IMR-90 (cell line): Measurements from ENCODE around the gene RNF224. TPM values are rescaled to one million over a fixed set of nuclear protein-coding genes. Genes with fewer than 3 reads are reported as not detected.

Source experiments
- ATAC-seq: fragments of 200-7000 bp; cut with Tn5 transposase; 2 replicates; pipeline ENCODE4 v1.9.1; 2020; ENCODE audit warnings: low read depth, mild to moderate bottlenecking, moderate library complexity
- BruUV-seq: library from RNA; stranded (reverse); fragments of 400-500 nt; replicated peaks from 2 replicates; lab custom pipeline; 2021; lab: Mats Ljungman, UMichigan
- CTCF ChIA-PET: fragments of 300-600 bp; formaldehyde crosslinking; extraction: SDS; loops from one replicate; lab custom pipeline; 2021; ENCODE audit warnings: antibody characterized with exemption; lab: Yijun Ruan, JAX
- POLR2A ChIA-PET: fragments of 300-600 bp; sonication (Branson Sonifier 250); formaldehyde crosslinking; loops from one replicate; lab custom pipeline; 2022; ENCODE audit warnings: antibody characterized with exemption; ENCODE audit not compliant: unreplicated experiment; lab: Charles Lee
- DNase-seq: peaks from one replicate; pipeline ENCODE4 v3.0.0; 2013
- H2AFZ ChIP-seq: replicated peaks from 2 replicates; pipeline ENCODE3; 2013; ENCODE audit warnings: low read length, mild to moderate bottlenecking; ENCODE audit not compliant: poor library complexity
- H2AK5ac ChIP-seq: 2 replicates; pipeline ENCODE4 v1.6.1; 2013; ENCODE audit warnings: low read depth, low read length, inconsistent platforms
- H2AK9ac ChIP-seq: replicated peaks from 2 replicates; pipeline ENCODE3; 2013; ENCODE audit warnings: mild to moderate bottlenecking, low read depth, low read length, moderate library complexity; ENCODE audit not compliant: poor library complexity
- H2BK120ac ChIP-seq: 2 replicates; pipeline ENCODE4 v1.6.1; 2013; ENCODE audit warnings: low read depth, low read length, inconsistent platforms
- H2BK15ac ChIP-seq: 3 replicates; pipeline ENCODE4 v1.6.1; 2013; ENCODE audit warnings: low read depth, low read length, inconsistent platforms
- H2BK20ac ChIP-seq: 2 replicates; pipeline ENCODE4 v1.6.1; 2013; ENCODE audit warnings: low read depth, mild to moderate bottlenecking, inconsistent platforms, low read length, moderate library complexity
- H2BK5ac ChIP-seq: 2 replicates; pipeline ENCODE4 v1.6.1; 2013; ENCODE audit warnings: mild to moderate bottlenecking, low read depth, low read length, inconsistent platforms; ENCODE audit not compliant: poor library complexity, severe bottlenecking
- H3K14ac ChIP-seq: replicated peaks from 2 replicates; pipeline ENCODE4 v1.6.1; 2013; ENCODE audit warnings: low read depth, low read length, inconsistent platforms
- H3K18ac ChIP-seq: 2 replicates; pipeline ENCODE4 v1.6.1; 2013; ENCODE audit warnings: low read depth, low read length, control low read depth
- H3K23ac ChIP-seq: 2 replicates; pipeline ENCODE4 v1.6.1; 2013; ENCODE audit warnings: low read depth, low read length, inconsistent platforms
- H3K27ac ChIP-seq: 2 replicates; pipeline ENCODE4 v1.5.1; 2013; ENCODE audit warnings: mild to moderate bottlenecking, control low read depth, low read length; ENCODE audit not compliant: insufficient read depth
- H3K27me3 ChIP-seq: 2 replicates; pipeline ENCODE4 v1.6.1; 2013; ENCODE audit warnings: low read length; ENCODE audit not compliant: control insufficient read depth, insufficient read depth
- H3K36me3 ChIP-seq: 2 replicates; pipeline ENCODE4 v1.6.1; 2013; ENCODE audit warnings: low read length, mixed read lengths; ENCODE audit not compliant: control insufficient read depth, insufficient read depth
- H3K4ac ChIP-seq: 2 replicates; pipeline ENCODE4 v1.6.1; 2013; ENCODE audit warnings: low read depth, low read length, inconsistent platforms
- H3K4me1 ChIP-seq: 2 replicates; pipeline ENCODE4 v1.6.1; 2013; ENCODE audit warnings: low read length, mixed read lengths; ENCODE audit not compliant: control insufficient read depth, insufficient read depth
- H3K4me2 ChIP-seq: 2 replicates; pipeline ENCODE4 v1.6.1; 2013; ENCODE audit warnings: low read depth, mild to moderate bottlenecking, control low read depth, low read length, moderate library complexity
- H3K4me3 ChIP-seq: 2 replicates; pipeline ENCODE4 v1.5.1; 2013; ENCODE audit warnings: low read depth, mild to moderate bottlenecking, control low read depth, low read length, moderate library complexity; ENCODE audit not compliant: insufficient read depth
- H3K56ac ChIP-seq: 2 replicates; pipeline ENCODE4 v1.6.1; 2013; ENCODE audit warnings: low read length, inconsistent platforms; ENCODE audit not compliant: insufficient read depth; ENCODE audit errors: extremely low read depth
- H3K79me1 ChIP-seq, 2 experiments: 2 replicates each; pipeline ENCODE4 v1.6.1; 2013; ENCODE audit warnings: low read length in 2 of 2, inconsistent platforms in 1 of 2, low read depth in 1 of 2
- H3K9ac ChIP-seq: 2 replicates; pipeline ENCODE4 v1.6.1; 2013; ENCODE audit warnings: low read depth, low read length, control low read depth
- H3K9me1 ChIP-seq: 2 replicates; pipeline ENCODE4 v1.6.1; 2013; ENCODE audit warnings: low read length, inconsistent platforms; ENCODE audit not compliant: insufficient read depth
- H3K9me3 ChIP-seq: 2 replicates; pipeline ENCODE4 v1.6.1; 2013; ENCODE audit warnings: low read length; ENCODE audit not compliant: control insufficient read depth, insufficient read depth
- H4K20me1 ChIP-seq: 2 replicates; pipeline ENCODE4 v1.6.1; 2013; ENCODE audit warnings: low read length, inconsistent platforms; ENCODE audit not compliant: insufficient read depth
- H4K5ac ChIP-seq: 2 replicates; pipeline ENCODE4 v1.6.1; 2013; ENCODE audit warnings: mild to moderate bottlenecking, low read depth, low read length, control low read depth
- H4K8ac ChIP-seq, 2 experiments: 2 replicates each; pipeline ENCODE4 v1.6.1; 2013; ENCODE audit warnings: low read depth in 2 of 2, low read length in 2 of 2, control low read depth in 1 of 2, inconsistent platforms in 1 of 2
- H4K91ac ChIP-seq: 2 replicates; pipeline ENCODE4 v1.6.1; 2013; ENCODE audit warnings: low read depth, low read length, inconsistent platforms; ENCODE audit not compliant: insufficient read depth
- FOS ChIP-seq: fragments of 150-350 bp; IDR thresholded peaks from 2 replicates; pipeline ENCODE4 v1.6.1; 2016; ENCODE audit warnings: low read depth, low read length
- MAFK ChIP-seq: IDR thresholded peaks from 2 replicates; pipeline ENCODE4 v1.6.1; 2012; ENCODE audit warnings: low read depth, low read length, improper control_type of control experiment
- MAZ ChIP-seq: IDR thresholded peaks from 2 replicates; pipeline ENCODE4 v1.6.1; 2012; ENCODE audit warnings: low read depth, mild to moderate bottlenecking, low read length, improper control_type of control experiment, moderate library complexity, borderline replicate concordance
- POLR2A ChIP-seq: IDR thresholded peaks from 2 replicates; pipeline ENCODE4 v1.6.1; 2012; ENCODE audit warnings: mild to moderate bottlenecking, low read depth, low read length
- RFX5 ChIP-seq: IDR thresholded peaks from 2 replicates; pipeline ENCODE4 v1.8.0; 2012; ENCODE audit warnings: low read depth, mild to moderate bottlenecking, low read length, moderate library complexity
- WGBS, 2 experiments: methylation state at CpG; one replicate each; pipeline versions ENCODE4 v1.1.5 to v1.1.7; 2013; ENCODE audit warnings: missing lambda C conversion rate in 2 of 2; ENCODE audit not compliant: insufficient read length in 1 of 2; ENCODE audit errors: extremely low coverage in 2 of 2; 5-methylcytosine and 5-hydroxymethylcytosine counted together
- dilution Hi-C: fragments of 300-500 bp; cut with HindIII; formaldehyde crosslinking; loops from one replicate; pipeline ENCODE4 v1.14.3; 2018; ENCODE audit warnings: low sequenced_read_pairs; ENCODE audit not compliant: unreplicated experiment
- in situ Hi-C: fragments of 300-500 bp; cut with MboI; formaldehyde crosslinking; loops from 3 replicates; pipeline ENCODE4 v1.14.3; 2019; ENCODE audit warnings: low sequenced_read_pairs, inconsistent platforms, mixed read lengths
- intact Hi-C: fragments of 100-400 bp; cut with micrococcal nuclease; formaldehyde crosslinking; loops from 2 replicates; pipeline ENCODE4 v1.10.0; 2022
- polyA plus RNA-seq, 3 experiments: library from polyadenylated mRNA; depleted of rRNA; stranded (reverse); fragments of >200 nt; gene quantifications; 2 replicates each; pipeline ENCODE4 v1.2.3, GENCODE V29; 2012; ENCODE audit warnings: low replicate concordance in 1 of 3
- total RNA-seq: library from RNA; depleted of rRNA; stranded (reverse); fragments of >200 nt; gene quantifications from 2 replicates; pipeline ENCODE4 v1.2.3, GENCODE V29; 2012
- TF ChIP-seq, protein P1 (sequence below): fragments of 150-350 bp; IDR thresholded peaks from 2 replicates; pipeline ENCODE4 v1.6.1; 2017; ENCODE audit warnings: mild to moderate bottlenecking, antibody characterized with exemption, low read length, low read depth

Gene RNF224
- total and polyA plus RNA-seq, 2 of the 4 experiments (the other 2 are of a cell fraction) = not detected

DNA sequence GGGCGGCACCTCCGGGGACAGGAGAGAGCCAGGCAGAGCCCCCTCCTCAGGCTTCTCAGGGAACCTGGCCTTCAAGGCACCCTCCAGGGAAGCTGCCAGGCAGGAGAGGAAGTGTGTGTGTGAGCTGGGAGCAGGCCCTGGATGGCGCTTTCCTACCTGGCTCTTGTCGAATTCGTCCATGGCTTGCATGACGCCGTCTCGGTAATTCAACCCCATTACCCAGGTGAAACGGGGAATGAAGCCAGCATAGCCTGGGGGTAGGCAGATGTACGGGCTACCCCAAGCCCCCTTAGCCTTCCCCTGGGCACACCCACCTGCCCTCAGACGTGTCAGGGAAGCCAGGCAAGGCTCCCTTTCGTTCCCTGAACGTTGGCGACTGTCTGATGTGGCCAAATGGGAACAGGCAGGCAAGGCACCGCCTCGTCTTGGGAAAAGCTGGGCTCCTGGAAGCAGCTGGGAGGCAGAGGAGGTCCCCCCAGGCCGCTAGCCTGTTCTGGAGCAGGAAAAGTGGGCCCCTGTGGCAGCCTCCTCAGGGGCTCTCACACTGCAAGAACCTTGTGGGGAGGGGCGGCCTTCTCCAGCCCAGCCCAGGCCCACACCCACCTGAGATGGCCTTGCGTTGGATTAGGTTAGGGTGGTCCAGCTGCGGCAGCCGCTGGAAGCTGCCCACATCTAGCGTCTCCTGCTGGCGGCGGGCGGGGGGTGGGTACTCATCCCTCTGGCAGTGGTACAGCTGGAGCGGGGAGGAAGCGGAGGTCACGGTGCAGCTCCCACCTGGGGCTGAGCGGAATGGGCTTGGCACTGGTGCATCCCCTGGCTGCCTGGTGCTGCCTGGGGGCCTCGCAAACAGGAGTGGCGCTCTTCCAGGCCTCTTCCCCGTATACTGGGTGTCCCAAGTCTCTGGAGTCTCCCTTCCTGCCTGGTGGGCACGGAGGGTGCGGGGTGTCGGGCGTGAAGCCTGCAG is 17.5 kb downstream of the RNF224 start:
- Histone ChIP-seq H3K4me1 (peaks cover 7% of the 10 kb centered on the region; the same call in 1 of the 2 replicates), H3K56ac (no peak overlapping the region), H2BK20ac (no peak overlapping the region), H3K36me3 (peaks cover 19% of the 10 kb centered on the region), H3K9me1 (peaks cover 4% of the 10 kb centered on the region), H3K23ac (0 out of 2 replicates have a peak overlapping the region, but pooled peaks have one; percentile 16), H2BK15ac (no peak overlapping the region), H2BK5ac (no peak overlapping the region), H3K9me3 (no peaks in the 10 kb centered on the region), H4K91ac (no peak overlapping the region), H3K27ac (no peak overlapping the region), H4K5ac (no peak overlapping the region), H3K4ac (no peak overlapping the region), H3K79me1 (peaks cover 3 to 28% of the 10 kb centered on the region in 2 experiments; a peak in 3 of 4 replicates), H3K27me3 (no peaks in the 10 kb centered on the region), H3K4me3 (no peak overlapping the region), H3K18ac (no peak overlapping the region), H4K20me1 (peaks cover 33% of the 10 kb centered on the region), H2BK120ac (no peak overlapping the region), H3K9ac (no peak overlapping the region), H2AK5ac (0 out of 2 replicates have a peak overlapping the region, but pooled peaks have one; percentile 16), H4K8ac (no peak overlapping the region), H2AFZ (peak overlapping the region; percentile 69), H3K4me2 (no peak overlapping the region), H3K14ac (no peak overlapping the region), H2AK9ac (peak overlapping the region; percentile 50)
- 79% methylated on average over 8 of the region's 36 CpGs; no CpG with 5 or more reads in 1 of the 2 experiments for WGBS, 2 experiments
- in situ Hi-C loops (no loop called here), intact Hi-C loops (no loop called here), dilution Hi-C loops (no loop called here)
- ChIA-PET POLR2A (interaction anchor here (1.9 kb wide), 1 partner anchor 10 kb away, joined by 9 read pairs; the partner anchor contains the start of gene NELFB), CTCF (no interaction called here)
- no TSS peak for BruUV-seq
- ATAC-seq (no peak), DNase-seq (no peak)
- TF ChIP-seq FOS (no peak), MAZ (no peak), POLR2A (peak; percentile 84), MAFK (no peak), RFX5 (no peak)
- TF ChIP-seq, protein P1, sequence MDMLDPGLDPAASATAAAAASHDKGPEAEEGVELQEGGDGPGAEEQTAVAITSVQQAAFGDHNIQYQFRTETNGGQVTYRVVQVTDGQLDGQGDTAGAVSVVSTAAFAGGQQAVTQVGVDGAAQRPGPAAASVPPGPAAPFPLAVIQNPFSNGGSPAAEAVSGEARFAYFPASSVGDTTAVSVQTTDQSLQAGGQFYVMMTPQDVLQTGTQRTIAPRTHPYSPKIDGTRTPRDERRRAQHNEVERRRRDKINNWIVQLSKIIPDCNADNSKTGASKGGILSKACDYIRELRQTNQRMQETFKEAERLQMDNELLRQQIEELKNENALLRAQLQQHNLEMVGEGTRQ = no peak
